HL-60 (cell line): ENCODE results near the gene POLR2H.

ENCODE experiments used
- DNase-seq, 2 experiments: peaks; one replicate each; pipeline ENCODE4 v3.0.0-alpha.2; 2010 to 2020; ENCODE audit warnings: low read depth in 1 of 2, low spot score in 1 of 2
- H3K27ac ChIP-seq: fragments of 250-450 bp; sonication (Bioruptor Pico); replicated peaks from 2 replicates; pipeline ENCODE4 v1.5.1; 2020; ENCODE audit warnings: mild to moderate bottlenecking, moderate library complexity
- H3K27me3 ChIP-seq: fragments of 250-450 bp; sonication (Bioruptor Pico); 2 replicates; pipeline ENCODE4 v1.5.1; 2021; ENCODE audit warnings: mild to moderate bottlenecking, moderate library complexity; ENCODE audit not compliant: insufficient read depth, poor library complexity, severe bottlenecking
- H3K4me3 ChIP-seq: replicated peaks from 2 replicates; pipeline ENCODE4 v1.5.1; 2011; ENCODE audit warnings: mild to moderate bottlenecking, control low read depth, low read length; ENCODE audit not compliant: insufficient read depth
- CTCF ChIP-seq: IDR thresholded peaks from one replicate; pipeline ENCODE4 v1.5.1; 2011; ENCODE audit warnings: low read length, control low read depth, inconsistent platforms; ENCODE audit not compliant: insufficient read depth
- GABPA ChIP-seq: IDR thresholded peaks from 2 replicates; pipeline ENCODE4 v1.6.1; 2012; ENCODE audit warnings: low read depth
- POLR2AphosphoS5 ChIP-seq: IDR thresholded peaks from 2 replicates; pipeline ENCODE4 v1.6.1; 2012; ENCODE audit warnings: low read depth
- REST ChIP-seq: IDR thresholded peaks from 2 replicates; pipeline ENCODE4 v1.6.1; 2012; ENCODE audit warnings: low read depth; ENCODE audit not compliant: insufficient replicate concordance
- SPI1 ChIP-seq: IDR thresholded peaks from 2 replicates; pipeline ENCODE4 v1.6.1; 2012; ENCODE audit warnings: low read depth, mild to moderate bottlenecking, borderline replicate concordance

Gene POLR2H

GRCh38 chr3:184366619-184367289 is 5.2 kb downstream of the POLR2H start:
- no peak for TF ChIP-seq GABPA
- no peak for TF ChIP-seq POLR2AphosphoS5
- no peak for TF ChIP-seq REST
- no peak for TF ChIP-seq CTCF
- TF ChIP-seq SPI1 = no peak

DNA sequence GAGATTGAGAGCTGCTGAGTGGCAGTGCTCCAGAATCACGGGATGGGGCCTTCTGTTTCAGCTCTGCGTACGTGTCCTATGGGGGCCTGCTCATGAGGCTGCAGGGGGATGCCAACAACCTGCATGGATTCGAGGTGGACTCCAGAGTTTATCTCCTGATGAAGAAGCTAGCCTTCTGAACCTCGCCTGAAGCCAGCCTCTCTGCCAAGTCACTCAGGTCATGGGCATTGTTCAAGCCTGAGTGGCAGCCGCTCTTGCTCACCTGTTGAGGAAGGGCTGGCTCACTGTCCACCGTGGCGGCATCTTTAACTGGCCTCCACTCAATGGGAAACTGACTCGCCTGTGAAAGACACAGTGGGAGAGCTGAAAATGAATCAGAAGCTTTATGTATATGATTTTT is 6.6 kb downstream of the POLR2H start:
- no peak overlapping the region for H3K4me3 ChIP-seq
- no peak overlapping the region for H3K27ac ChIP-seq
- H3K27me3 ChIP-seq = no peaks in the 10 kb centered on the region
- no peak for TF ChIP-seq SPI1
- TF ChIP-seq REST = no peak
- TF ChIP-seq CTCF = no peak
- TF ChIP-seq GABPA = no peak
- no peak for TF ChIP-seq POLR2AphosphoS5
- no peak for DNase-seq

More at GRCh38 chr3:184366619-184367289, 5.2 kb downstream of the POLR2H start:
- H3K27ac ChIP-seq = no peak overlapping the region
- no peak overlapping the region for H3K4me3 ChIP-seq
- no peaks in the 10 kb centered on the region for H3K27me3 ChIP-seq
- no peak for DNase-seq

DNA sequence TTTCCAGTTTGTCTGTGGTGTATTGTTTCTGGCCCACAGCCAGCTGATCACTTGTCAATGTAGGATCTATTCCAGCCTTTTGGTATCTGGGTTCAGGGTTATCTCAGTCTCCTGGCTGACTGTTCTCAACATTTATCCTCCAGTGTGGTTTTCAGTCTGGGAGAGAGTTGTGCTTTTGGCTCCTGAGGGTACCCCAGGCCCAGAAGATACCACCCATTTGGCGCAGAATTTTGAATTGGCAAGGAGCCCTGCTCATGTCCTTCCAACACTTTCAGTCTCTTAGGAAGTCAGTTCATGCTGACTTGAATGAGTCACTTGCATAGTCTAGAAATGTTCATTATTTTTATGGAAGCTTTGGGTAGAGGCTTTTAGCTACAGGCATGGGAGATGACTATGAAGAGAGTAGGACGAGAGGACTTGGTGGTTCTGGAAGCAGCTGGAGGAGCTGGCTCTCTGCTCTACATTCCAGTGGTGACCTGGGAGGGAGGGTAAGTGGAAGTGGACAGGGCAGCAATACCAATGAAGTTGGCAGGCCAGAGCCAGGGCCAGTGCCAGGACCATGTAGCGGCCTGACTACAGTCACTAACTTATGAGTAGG is 7.2 kb downstream of the POLR2H start:
- TF ChIP-seq CTCF (no peak), SPI1 (no peak), GABPA (no peak), REST (no peak), POLR2AphosphoS5 (no peak)
- Histone ChIP-seq H3K4me3 (no peak overlapping the region), H3K27me3 (no peaks in the 10 kb centered on the region), H3K27ac (no peak overlapping the region)
- no peak for DNase-seq
